Measurements from ENCODE around the gene TMEM115. TPM values are rescaled to one million over a fixed set of nuclear protein-coding genes. Genes with fewer than 3 reads are reported as not detected.

Gene TMEM115
- total and polyA plus RNA-seq, 2 experiments from 2014 or later, result 17.8 to 49.2 TPM

DNA sequence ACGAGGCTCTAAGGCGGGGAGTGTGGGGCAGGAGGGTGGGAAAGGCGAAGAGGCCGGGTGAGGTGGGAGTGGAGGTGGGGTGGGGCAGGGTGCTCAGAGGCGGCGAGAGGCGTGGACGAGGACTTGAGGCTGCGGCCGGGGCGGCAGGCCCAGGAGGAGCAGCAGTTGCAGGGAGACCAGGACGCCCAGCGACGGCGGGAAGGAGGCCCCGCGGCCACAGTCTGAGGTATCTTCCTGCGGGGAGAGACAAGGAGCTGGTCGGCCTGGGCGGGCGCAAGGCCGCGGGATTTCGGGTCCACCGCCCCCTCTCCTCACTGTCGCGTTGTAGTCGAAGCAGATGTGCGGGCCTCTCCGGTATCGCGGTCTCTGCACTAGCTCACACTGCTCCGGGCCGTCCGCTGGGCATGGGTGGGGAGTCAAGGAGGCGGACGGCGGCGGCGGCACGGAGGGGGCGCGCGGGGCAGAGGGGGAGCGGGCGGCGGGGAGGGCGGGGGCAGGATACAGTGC, 5.3 kb upstream of the TMEM115 start:
- ATAC-seq (peak; percentile 61), DNase-seq (ENCODE audit: low spot score) (peak; percentile 75)
- Mint-ChIP-seq H3K27me3 (ENCODE audit: insufficient read depth, low read depth, poor library complexity) (peaks cover 20% of the 10 kb centered on the region), H3K4me3 (peak overlapping the region; percentile 77), H3K4me1 (peaks cover 9% of the 10 kb centered on the region; the same call in 2 of the 3 replicates), H3K9me3 (no peaks in the 10 kb centered on the region; the same call in 2 of the 3 replicates), H3K27ac (no peak overlapping the region), H3K36me3 (ENCODE audit: low read depth) (no peaks in the 10 kb centered on the region)
- H3K4me2 ChIP-seq, result peak overlapping the region; percentile 81
- TF ChIP-seq ETS1 (IDR thresholded peaks at IDR 0.05), result no peak
- no peak for TF ChIP-seq CTCF (conservative IDR thresholded peaks at IDR 0.05; ENCODE audit: low read depth in 2 of 2)
- TF ChIP-seq ZNF331 (CRISPR knock-in tag; IDR thresholded peaks at IDR 0.05; ENCODE audit: low read depth), result no peak
- no peak for TF ChIP-seq STAT1 (IDR thresholded peaks at IDR 0.05; ENCODE audit: unreplicated experiment)
- peak overlapping the region; percentile 76 for H2AFZ ChIP-seq
- H3K27ac ChIP-seq (ENCODE audit: low read depth), result no peak overlapping the region
- H3K79me2 ChIP-seq (replicated peaks; ENCODE audit: insufficient read depth), result no peaks in the 10 kb centered on the region
- H3F3A ChIP-seq (replicated peaks; ENCODE audit: low read depth), result 0 out of 2 replicates have a peak, but pooled peaks cover 5% of the 10 kb centered on the region
- H3K27me3 ChIP-seq (ENCODE audit: insufficient read depth), result peaks cover 11% of the 10 kb centered on the region; the same call in 1 of the 2 replicates
- no peaks in the 10 kb centered on the region for H3K9me2 ChIP-seq (ENCODE audit: insufficient read depth)
- H4K20me1 ChIP-seq (replicated peaks; ENCODE audit: insufficient read depth), result no peaks in the 10 kb centered on the region
- no peaks in the 10 kb centered on the region for H3K36me3 ChIP-seq (ENCODE audit: insufficient read depth)
- H3K4me1 ChIP-seq (ENCODE audit: insufficient read depth), result no peaks in the 10 kb centered on the region
- H3K4me3 ChIP-seq, result peak overlapping the region; percentile 78

DNA sequence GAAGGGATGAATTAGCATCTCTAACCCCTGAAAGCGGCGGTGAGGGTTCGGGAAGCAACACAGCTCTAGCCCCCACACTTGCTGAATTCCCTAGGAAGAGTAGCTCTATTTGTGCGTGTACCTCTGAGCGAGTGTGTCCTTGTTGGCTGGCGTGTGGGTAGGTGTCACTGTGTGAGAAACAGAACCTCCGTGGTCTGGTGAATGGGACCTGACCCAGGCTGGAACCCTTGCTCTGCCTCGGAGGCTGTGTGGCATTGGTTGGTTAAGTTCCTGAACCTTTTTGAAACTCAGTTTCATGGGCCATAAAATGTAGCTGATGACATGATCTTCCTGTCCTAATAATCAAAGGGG, 414 bp upstream of the TMEM115 start:
- Histone ChIP-seq H3K4me2 (peak overlapping the region; percentile 72), H3F3A (replicated peaks; ENCODE audit: low read depth) (no peaks in the 10 kb centered on the region), H3K4me3 (peak overlapping the region; percentile 75), H3K79me2 (replicated peaks; ENCODE audit: insufficient read depth) (peaks cover 21% of the 10 kb centered on the region), H3K4me1 (ENCODE audit: insufficient read depth) (peaks cover 10% of the 10 kb centered on the region; the same call in 1 of the 2 replicates), H3K36me3 (ENCODE audit: insufficient read depth) (no peaks in the 10 kb centered on the region), H4K20me1 (replicated peaks; ENCODE audit: insufficient read depth) (peaks cover 24% of the 10 kb centered on the region), H3K27me3 (ENCODE audit: insufficient read depth) (peaks cover 11% of the 10 kb centered on the region; the same call in 1 of the 2 replicates), H3K27ac (ENCODE audit: low read depth) (no peak overlapping the region), H2AFZ (peak overlapping the region; percentile 93), H3K9me2 (ENCODE audit: insufficient read depth) (no peaks in the 10 kb centered on the region)
- Mint-ChIP-seq H3K27me3 (ENCODE audit: insufficient read depth, low read depth, poor library complexity) (peaks cover 18% of the 10 kb centered on the region), H3K4me1 (peaks cover 22% of the 10 kb centered on the region), H3K9me3 (no peaks in the 10 kb centered on the region; the same call in 2 of the 3 replicates), H3K4me3 (peak overlapping the region; percentile 93), H3K27ac (no peak overlapping the region), H3K36me3 (ENCODE audit: low read depth) (peaks cover 2% of the 10 kb centered on the region; the same call in 1 of the 3 replicates)
- DNase-seq (ENCODE audit: low spot score) (no peak), ATAC-seq (peak; percentile 1)
- peak; percentile 14; the same call in 1 of the 2 replicates for TF ChIP-seq POLR2AphosphoS5 (IDR thresholded peaks at IDR 0.05; ENCODE audit: low read depth)
- no peak for TF ChIP-seq EZH2phosphoT487 (IDR thresholded peaks at IDR 0.05; ENCODE audit: unreplicated experiment)

All from GM23338 (cell line).